Gastroesophageal sphincter (tissue), 3 donors: ENCODE data around the gene RAE1.

Source experiments
- CTCF ChIP-seq, 4 experiments: fragments of 200-600 bp in 2 of 4; fragments of 450-650 bp in 2 of 4; sonication (generic) in 1 of 4; IDR thresholded peaks; one replicate each; pipeline ENCODE4 v1.5.1; 2017 to 2019; ENCODE audit warnings: antibody characterized with exemption in 4 of 4, mild to moderate bottlenecking in 2 of 4, moderate library complexity in 2 of 4
- POLR2A ChIP-seq, 2 donors: fragments of 450-650 bp; IDR thresholded peaks; one replicate each; pipeline ENCODE4 v1.6.1; 2017; ENCODE audit warnings: antibody characterized with exemption in 2 of 2, mild to moderate bottlenecking in 2 of 2, moderate library complexity in 1 of 2
- POLR2AphosphoS5 ChIP-seq: sonication (generic); formaldehyde crosslinking; IDR thresholded peaks from one replicate; pipeline ENCODE4 v1.6.1; 2017; ENCODE audit warnings: antibody characterized with exemption

GRCh38 chr20:57396212-57396983 lies 45.3 kb downstream of the RAE1 start:
- TF ChIP-seq CTCF (IDR thresholded peaks at IDR 0.05) (no peak), POLR2AphosphoS5 (no peak), POLR2A (IDR thresholded peaks at IDR 0.05) (no peak)
